Astrocyte of the cerebellum (primary cell): ENCODE data around the gene MID1.
A peak's percentile ranks its signal among the peaks of the same experiment; 100 is the strongest.

Experiments used
- DNase-seq: peaks from one replicate; pipeline ENCODE4 v3.0.0-alpha.2; 2011; ENCODE audit warnings: low read depth
- H3K4me3 ChIP-seq: 2 replicates; pipeline ENCODE4 v1.5.1; 2011; ENCODE audit warnings: mild to moderate bottlenecking, low read depth, low read length, moderate library complexity
- in situ Hi-C: cut with HindIII; loops from 2 replicates; pipeline ENCODE4 v1.10.0; 2017; ENCODE audit warnings: low sequenced_read_pairs
- TF ChIP-seq, protein P1 (sequence below): IDR thresholded peaks from 2 replicates; pipeline ENCODE4 v1.5.1; 2012; ENCODE audit warnings: low read length, low read depth, moderate library complexity, mild to moderate bottlenecking; ENCODE audit errors: missing control alignments

The MID1 gene

GRCh38 chrX:10620121-10620699 is at the start of gene MID1:
MID1 (minus strand) TSS chrX:10620585; CDS start chrX:10567547, 53,038 bp downstream.
- in situ Hi-C loops = no loop called here
- peak; percentile 50 for DNase-seq
- peak within 1 kb of the TSS; percentile 59 for H3K4me3 ChIP-seq
- TF ChIP-seq, protein P1, sequence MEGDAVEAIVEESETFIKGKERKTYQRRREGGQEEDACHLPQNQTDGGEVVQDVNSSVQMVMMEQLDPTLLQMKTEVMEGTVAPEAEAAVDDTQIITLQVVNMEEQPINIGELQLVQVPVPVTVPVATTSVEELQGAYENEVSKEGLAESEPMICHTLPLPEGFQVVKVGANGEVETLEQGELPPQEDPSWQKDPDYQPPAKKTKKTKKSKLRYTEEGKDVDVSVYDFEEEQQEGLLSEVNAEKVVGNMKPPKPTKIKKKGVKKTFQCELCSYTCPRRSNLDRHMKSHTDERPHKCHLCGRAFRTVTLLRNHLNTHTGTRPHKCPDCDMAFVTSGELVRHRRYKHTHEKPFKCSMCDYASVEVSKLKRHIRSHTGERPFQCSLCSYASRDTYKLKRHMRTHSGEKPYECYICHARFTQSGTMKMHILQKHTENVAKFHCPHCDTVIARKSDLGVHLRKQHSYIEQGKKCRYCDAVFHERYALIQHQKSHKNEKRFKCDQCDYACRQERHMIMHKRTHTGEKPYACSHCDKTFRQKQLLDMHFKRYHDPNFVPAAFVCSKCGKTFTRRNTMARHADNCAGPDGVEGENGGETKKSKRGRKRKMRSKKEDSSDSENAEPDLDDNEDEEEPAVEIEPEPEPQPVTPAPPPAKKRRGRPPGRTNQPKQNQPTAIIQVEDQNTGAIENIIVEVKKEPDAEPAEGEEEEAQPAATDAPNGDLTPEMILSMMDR = no peak

GRCh38 chrX:10667143-10667542 is 46.8 kb upstream of the MID1 start:
- in situ Hi-C loops = no loop called here
- no peak overlapping the region for H3K4me3 ChIP-seq
- TF ChIP-seq, protein P1 = no peak
- DNase-seq = no peak

DNA sequence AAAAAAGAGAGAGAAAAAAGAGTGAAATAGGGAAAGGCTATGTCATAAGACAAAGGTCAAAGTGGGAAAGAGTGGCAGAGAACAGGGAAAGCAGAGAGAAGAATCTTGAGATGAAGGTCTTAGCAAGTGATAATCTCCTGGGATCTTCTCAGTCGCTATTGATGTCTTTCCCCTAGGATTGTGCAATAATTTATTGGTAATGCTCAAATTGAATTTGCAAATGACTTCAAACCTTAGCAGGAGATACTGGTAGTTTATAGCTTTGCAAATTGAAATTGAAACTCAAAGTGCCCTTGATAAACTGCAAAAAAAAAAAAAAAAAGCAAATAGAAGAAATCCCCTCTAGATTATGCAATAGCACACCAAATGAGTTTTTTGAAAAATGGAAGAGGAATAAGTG is 45.7 kb upstream of the MID1 start:
- DNase-seq = no peak
- no peak overlapping the region for H3K4me3 ChIP-seq
- TF ChIP-seq, protein P1 = no peak
- in situ Hi-C loops = no loop called here

GRCh38 chrX:10665681-10666080 is 45.3 kb upstream of the MID1 start:
- TF ChIP-seq, protein P1 = no peak
- no peak overlapping the region for H3K4me3 ChIP-seq
- no peak for DNase-seq
- in situ Hi-C loops = no loop called here

- no peak for DNase-seq
- TF ChIP-seq, protein P1 = no peak
- in situ Hi-C loops = no loop called here
- no peak overlapping the region for H3K4me3 ChIP-seq
These were observed 39.8 kb upstream of the MID1 start for GRCh38 chrX:10660171-10660570.

DNA sequence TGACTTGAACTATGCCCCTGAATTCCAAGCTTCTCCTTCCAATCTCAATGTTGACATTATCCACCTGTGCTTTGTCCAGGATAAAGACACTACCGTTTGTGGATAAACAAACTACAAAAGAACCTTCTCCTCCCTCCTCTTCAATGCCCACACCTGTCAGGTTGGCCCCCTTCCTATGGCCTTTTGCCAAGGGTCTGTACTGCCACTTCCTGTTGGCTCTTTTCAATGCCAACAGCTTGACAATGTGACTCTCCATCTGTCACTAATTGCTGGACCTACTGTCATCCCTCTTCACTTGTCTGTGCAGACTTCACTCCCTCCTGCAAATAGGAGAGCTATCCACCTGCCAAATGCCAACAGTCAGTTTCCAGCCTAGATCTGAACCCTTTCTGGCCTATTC is 35.8 kb upstream of the MID1 start:
- TF ChIP-seq, protein P1 = no peak
- H3K4me3 ChIP-seq = no peak overlapping the region
- in situ Hi-C loops = loop anchor here (5.0 kb wide), 1 partner anchor 86 kb away; no protein-coding TSS in a partner anchor
- no peak for DNase-seq
